ENCODE data around the gene USHBP1.

USHBP1 gene

GRCh38 chr19:17214508-17215126 is 49.9 kb downstream of the USHBP1 start:
- no peak for DNase-seq (ENCODE audit: low read depth in 2 of 2, low spot score in 1 of 2)

- DNase-seq (ENCODE audit: low read depth in 2 of 2, low spot score in 1 of 2) = no peak
These were observed 51.2 kb downstream of the USHBP1 start for GRCh38 chr19:17213334-17213733.

- no peak for DNase-seq (ENCODE audit: low read depth in 2 of 2, low spot score in 1 of 2)
These were observed 52.7 kb downstream of the USHBP1 start for GRCh38 chr19:17211547-17212446.

- DNase-seq (ENCODE audit: low read depth in 2 of 2, low spot score in 1 of 2) = no peak
These were observed 54.2 kb downstream of the USHBP1 start for GRCh38 chr19:17210296-17210695.

- DNase-seq (ENCODE audit: low read depth in 2 of 2, low spot score in 1 of 2) = no peak
These were observed 55.2 kb downstream of the USHBP1 start for GRCh38 chr19:17209126-17210036.

- DNase-seq (ENCODE audit: low read depth in 2 of 2, low spot score in 1 of 2) = no peak
These were observed 57.6 kb downstream of the USHBP1 start for GRCh38 chr19:17206736-17207581.

- DNase-seq (ENCODE audit: low read depth in 2 of 2, low spot score in 1 of 2) = no peak
These were observed 59.1 kb downstream of the USHBP1 start for GRCh38 chr19:17205237-17206140.

GRCh38 chr19:17202713-17203112 is 61.8 kb downstream of the USHBP1 start:
- no peak for DNase-seq (ENCODE audit: low read depth in 2 of 2, low spot score in 1 of 2)

GRCh38 chr19:17202249-17202648 is 62.3 kb downstream of the USHBP1 start:
- no peak for DNase-seq (ENCODE audit: low read depth in 2 of 2, low spot score in 1 of 2)

- no peak for DNase-seq (ENCODE audit: low read depth in 2 of 2, low spot score in 1 of 2)
These were observed 64.0 kb downstream of the USHBP1 start for GRCh38 chr19:17200408-17201079.

Measured in stimulated activated CD8-positive, alpha-beta memory T cell treated with anti-CD3 and anti-CD28 coated beads, Interleukin-4, amount 100 ng/mL, for 1 hour (primary cell).